CD4-positive, alpha-beta T cell treated with Interleukin-17A for 4 hours (primary cell): ENCODE measurements around the gene C7.
"Not testable (repeated sequence)": the region's sequence is repeated elsewhere in the genome, so short reads cannot be mapped to it uniquely, and the experiment has no call there.

ENCODE experiments used
- DNase-seq: peaks from one replicate; pipeline ENCODE4 v3.0.0-alpha.2; 2020; ENCODE audit warnings: mixed read lengths

Gene C7

GRCh38 chr5:40991981-40992559, 82.8 kb downstream of the C7 start:
- no peak for DNase-seq

GRCh38 chr5:40995801-40996586, 86.7 kb downstream of the C7 start:
- DNase-seq: no peak

- no peak for DNase-seq
Measured at GRCh38 chr5:40999142-40999541, 89.8 kb downstream of the C7 start.

- DNase-seq: no peak
Measured at GRCh38 chr5:40999966-41000365, 90.7 kb downstream of the C7 start.

- no peak for DNase-seq
Measured at GRCh38 chr5:41003670-41004376, 94.5 kb downstream of the C7 start.

GRCh38 chr5:41004931-41005330, 95.6 kb downstream of the C7 start:
- no peak for DNase-seq

- no peak for DNase-seq
Measured at GRCh38 chr5:41009232-41009631, 99.9 kb downstream of the C7 start.

- DNase-seq: no peak
Measured at GRCh38 chr5:41010572-41010971, 101.3 kb downstream of the C7 start.

- DNase-seq: no peak
Measured at GRCh38 chr5:41012318-41012717, 103.0 kb downstream of the C7 start.

- DNase-seq: not testable (repeated sequence)
Measured at GRCh38 chr5:41022600-41022999, 113.3 kb downstream of the C7 start.
